MM.1S (cell line): ENCODE results near the gene HMGN5.
A peak's percentile ranks its signal among the peaks of the same experiment; 100 is the strongest.

Source experiments
- DNase-seq: peaks from one replicate; pipeline ENCODE4 v3.0.0-alpha.2; 2015
- H2AFZ ChIP-seq: fragments of 300-600 bp; sonication (generic); 2 replicates; pipeline ENCODE4 v1.6.0; 2016; ENCODE audit warnings: antibody characterized with exemption, low read length
- H3F3A ChIP-seq: fragments of 300-600 bp; sonication (generic); 2 replicates; pipeline ENCODE4 v1.6.1; 2016; ENCODE audit warnings: mild to moderate bottlenecking, antibody characterized with exemption, low read length, moderate library complexity, mixed read lengths; ENCODE audit not compliant: insufficient read depth
- H3K27ac ChIP-seq: fragments of 300-600 bp; sonication (generic); 2 replicates; pipeline ENCODE4 v1.5.1; 2016; ENCODE audit warnings: mild to moderate bottlenecking, low read length
- H3K27me3 ChIP-seq: fragments of 300-600 bp; sonication (generic); replicated peaks from 2 replicates; pipeline ENCODE4 v1.6.0; 2016; ENCODE audit warnings: low read length; ENCODE audit not compliant: insufficient read depth
- H3K36me3 ChIP-seq: fragments of 300-600 bp; sonication (generic); replicated peaks from 2 replicates; pipeline ENCODE4 v1.6.1; 2016; ENCODE audit warnings: mild to moderate bottlenecking, low read length, mixed read lengths; ENCODE audit not compliant: insufficient read depth
- H3K4me1 ChIP-seq: fragments of 300-600 bp; sonication (generic); 2 replicates; pipeline ENCODE4 v1.6.1; 2016; ENCODE audit warnings: low read length, mixed read lengths
- H3K4me2 ChIP-seq: fragments of 300-600 bp; sonication (generic); 2 replicates; pipeline ENCODE4 v1.6.0; 2016; ENCODE audit warnings: low read depth, low read length
- H3K4me3 ChIP-seq: fragments of 300-600 bp; sonication (generic); 2 replicates; pipeline ENCODE4 v1.5.1; 2016; ENCODE audit warnings: low read length, mixed read lengths
- H3K79me2 ChIP-seq: fragments of 300-600 bp; sonication (generic); 2 replicates; pipeline ENCODE4 v1.6.1; 2016; ENCODE audit warnings: mixed run types, low read length, mixed read lengths
- H3K9ac ChIP-seq: fragments of 300-600 bp; sonication (generic); 2 replicates; pipeline ENCODE4 v1.6.1; 2016; ENCODE audit warnings: low read length, mixed read lengths
- H3K9me2 ChIP-seq: fragments of 300-600 bp; sonication (generic); replicated peaks from 2 replicates; pipeline ENCODE4 v1.6.1; 2016; ENCODE audit warnings: mild to moderate bottlenecking, low read length, mixed read lengths; ENCODE audit not compliant: insufficient read depth
- H3K9me3 ChIP-seq: fragments of 300-600 bp; sonication (generic); replicated peaks from 2 replicates; pipeline ENCODE4 v1.6.1; 2016; ENCODE audit warnings: mild to moderate bottlenecking, low read length, mixed read lengths; ENCODE audit not compliant: insufficient read depth
- H4K20me1 ChIP-seq: fragments of 300-600 bp; sonication (generic); 2 replicates; pipeline ENCODE4 v1.6.1; 2016; ENCODE audit warnings: mild to moderate bottlenecking, low read length, moderate library complexity, mixed read lengths; ENCODE audit not compliant: insufficient read depth
- EZH2 ChIP-seq: fragments of 300-600 bp; sonication (generic); optimal IDR thresholded peaks from 2 replicates; pipeline ENCODE3; 2017; ENCODE audit warnings: low read depth, mild to moderate bottlenecking, antibody characterized with exemption, low read length, mixed read lengths
- EZH2phosphoT487 ChIP-seq: fragments of 300-600 bp; sonication (generic); IDR thresholded peaks from 2 replicates; pipeline ENCODE4 v1.6.1; 2018; ENCODE audit warnings: antibody characterized with exemption, low read length
- TF ChIP-seq, protein P1 (sequence below): fragments of 300-600 bp; sonication (generic); IDR thresholded peaks from 2 replicates; pipeline ENCODE4 v1.5.1; 2016; ENCODE audit warnings: antibody characterized with exemption, low read length, mixed read lengths

HMGN5 gene

DNA sequence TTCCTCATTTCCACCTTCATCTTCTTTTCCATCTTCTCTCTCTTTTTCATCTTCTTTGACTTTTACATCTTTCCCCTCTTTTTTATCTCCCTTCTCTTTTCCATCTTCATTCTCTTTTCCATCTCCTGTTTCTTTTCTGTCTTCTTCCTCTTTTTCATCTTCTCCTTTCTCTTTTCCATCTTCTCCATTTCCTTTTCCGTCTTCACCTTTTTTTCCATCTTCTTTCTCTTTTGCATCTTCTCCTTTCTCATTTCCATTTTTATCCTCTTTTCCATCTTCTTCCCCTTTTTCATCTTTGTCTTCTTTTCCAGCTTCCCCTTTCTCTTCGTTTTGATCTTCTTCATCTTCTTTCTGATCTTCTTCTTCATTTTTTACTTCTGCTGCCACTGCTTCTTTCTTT is 87.0 kb downstream of the HMGN5 start:
- TF ChIP-seq EZH2phosphoT487: no peak
- TF ChIP-seq, protein P1, sequence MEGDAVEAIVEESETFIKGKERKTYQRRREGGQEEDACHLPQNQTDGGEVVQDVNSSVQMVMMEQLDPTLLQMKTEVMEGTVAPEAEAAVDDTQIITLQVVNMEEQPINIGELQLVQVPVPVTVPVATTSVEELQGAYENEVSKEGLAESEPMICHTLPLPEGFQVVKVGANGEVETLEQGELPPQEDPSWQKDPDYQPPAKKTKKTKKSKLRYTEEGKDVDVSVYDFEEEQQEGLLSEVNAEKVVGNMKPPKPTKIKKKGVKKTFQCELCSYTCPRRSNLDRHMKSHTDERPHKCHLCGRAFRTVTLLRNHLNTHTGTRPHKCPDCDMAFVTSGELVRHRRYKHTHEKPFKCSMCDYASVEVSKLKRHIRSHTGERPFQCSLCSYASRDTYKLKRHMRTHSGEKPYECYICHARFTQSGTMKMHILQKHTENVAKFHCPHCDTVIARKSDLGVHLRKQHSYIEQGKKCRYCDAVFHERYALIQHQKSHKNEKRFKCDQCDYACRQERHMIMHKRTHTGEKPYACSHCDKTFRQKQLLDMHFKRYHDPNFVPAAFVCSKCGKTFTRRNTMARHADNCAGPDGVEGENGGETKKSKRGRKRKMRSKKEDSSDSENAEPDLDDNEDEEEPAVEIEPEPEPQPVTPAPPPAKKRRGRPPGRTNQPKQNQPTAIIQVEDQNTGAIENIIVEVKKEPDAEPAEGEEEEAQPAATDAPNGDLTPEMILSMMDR: no peak
- TF ChIP-seq EZH2: no peak
- no peak overlapping the region for H3K4me2 ChIP-seq
- DNase-seq: no peak
- H2AFZ ChIP-seq: no peak overlapping the region
- H3K4me1 ChIP-seq: no peaks in the 10 kb centered on the region
- no peaks in the 10 kb centered on the region for H3K36me3 ChIP-seq
- H3K9me3 ChIP-seq: no peaks in the 10 kb centered on the region
- H3K27me3 ChIP-seq: no peaks in the 10 kb centered on the region
- H3K9ac ChIP-seq: no peak overlapping the region
- no peak overlapping the region for H3K27ac ChIP-seq
- no peaks in the 10 kb centered on the region for H3K9me2 ChIP-seq
- no peaks in the 10 kb centered on the region for H3F3A ChIP-seq
- H3K79me2 ChIP-seq: no peaks in the 10 kb centered on the region
- no peak overlapping the region for H3K4me3 ChIP-seq
- no peaks in the 10 kb centered on the region for H4K20me1 ChIP-seq

DNA sequence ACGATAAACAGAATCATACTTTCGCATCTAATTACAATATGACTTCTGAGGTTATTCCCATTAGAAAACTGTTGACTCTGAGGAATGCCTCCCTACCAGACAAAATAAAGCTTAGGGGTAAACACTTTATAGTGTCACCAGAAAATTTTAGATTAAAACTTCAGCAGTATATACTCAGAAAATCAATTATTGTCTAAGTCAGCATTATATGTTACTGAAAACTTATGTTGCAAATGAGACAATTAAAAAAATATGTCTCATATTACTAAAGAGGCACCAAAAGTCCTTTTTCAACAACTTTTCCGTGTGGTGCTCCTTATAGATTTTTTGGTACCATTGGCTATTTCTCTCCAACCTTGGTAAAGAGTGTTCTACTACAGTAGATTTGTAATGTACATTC is 91.4 kb downstream of the HMGN5 start:
- TF ChIP-seq EZH2phosphoT487 (no peak), EZH2 (no peak)
- TF ChIP-seq, protein P1: no peak
- H3K27ac ChIP-seq: no peak overlapping the region
- H3F3A ChIP-seq: no peaks in the 10 kb centered on the region
- H3K4me3 ChIP-seq: no peak overlapping the region
- H2AFZ ChIP-seq: no peak overlapping the region
- no peaks in the 10 kb centered on the region for H3K36me3 ChIP-seq
- no peaks in the 10 kb centered on the region for H3K27me3 ChIP-seq
- no peak overlapping the region for H3K4me2 ChIP-seq
- no peak overlapping the region for H3K9ac ChIP-seq
- no peaks in the 10 kb centered on the region for H3K9me3 ChIP-seq
- H3K79me2 ChIP-seq: no peaks in the 10 kb centered on the region
- no peaks in the 10 kb centered on the region for H3K9me2 ChIP-seq
- no peaks in the 10 kb centered on the region for H4K20me1 ChIP-seq
- H3K4me1 ChIP-seq: no peaks in the 10 kb centered on the region
- no peak for DNase-seq

DNA sequence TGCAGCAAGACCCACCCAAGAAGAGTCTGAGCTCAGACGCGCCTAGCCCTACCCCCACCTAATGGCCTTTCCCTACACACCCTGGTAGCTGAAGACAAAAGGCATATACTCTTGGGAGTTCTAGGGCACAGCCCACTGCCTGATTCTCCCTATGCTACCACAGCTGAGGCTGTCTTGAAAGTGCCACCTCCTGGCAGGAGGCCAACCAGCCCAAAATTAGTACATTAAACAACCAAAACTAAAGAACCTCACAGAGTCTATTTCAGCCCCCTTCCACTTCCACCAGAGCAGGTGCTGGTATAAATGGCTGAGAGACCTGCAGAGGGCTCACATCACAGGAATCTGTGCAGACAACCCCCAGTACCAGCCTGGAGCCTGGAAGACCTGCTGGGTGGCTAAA is 119.1 kb downstream of the HMGN5 start:
- Histone ChIP-seq H3K4me2 (no peak overlapping the region), H3K27ac (no peak overlapping the region)

More for the DNA sequence above, 119.1 kb downstream of the HMGN5 start:
- H3F3A ChIP-seq: no peaks in the 10 kb centered on the region
- DNase-seq: peak; percentile 67
- H3K9me3 ChIP-seq: no peaks in the 10 kb centered on the region
- no peak overlapping the region for H3K4me3 ChIP-seq
- peaks cover 10% of the 10 kb centered on the region; the same call in 1 of the 2 replicates for H3K4me1 ChIP-seq
- H3K36me3 ChIP-seq: no peaks in the 10 kb centered on the region
- H2AFZ ChIP-seq: no peak overlapping the region
- no peaks in the 10 kb centered on the region for H3K27me3 ChIP-seq
- H3K9me2 ChIP-seq: no peaks in the 10 kb centered on the region
- H3K9ac ChIP-seq: no peak overlapping the region
- H4K20me1 ChIP-seq: no peaks in the 10 kb centered on the region
- TF ChIP-seq EZH2phosphoT487: no peak
- TF ChIP-seq, protein P1: no peak; the same call in 1 of the 2 replicates
- no peak for TF ChIP-seq EZH2
- H3K79me2 ChIP-seq: no peaks in the 10 kb centered on the region
